Measurements from ENCODE around the gene DNAJB8.

The DNAJB8 gene

GRCh38 chr3:128446821-128447220 lies 19.9 kb downstream of the DNAJB8 start:
- DNase-seq (ENCODE audit: low spot score), result no peak

- no peak for DNase-seq (ENCODE audit: low spot score)
These were observed 21.3 kb downstream of the DNAJB8 start for GRCh38 chr3:128445357-128445756.

- no peak for DNase-seq (ENCODE audit: low spot score)
These were observed 22.9 kb downstream of the DNAJB8 start for GRCh38 chr3:128443771-128444170.

- no peak for DNase-seq (ENCODE audit: low spot score)
These were observed 23.7 kb downstream of the DNAJB8 start for GRCh38 chr3:128442949-128443348.

GRCh38 chr3:128442070-128442469 lies 24.6 kb downstream of the DNAJB8 start:
- DNase-seq (ENCODE audit: low spot score), result no peak

GRCh38 chr3:128439226-128439625 lies 27.5 kb downstream of the DNAJB8 start:
- DNase-seq (ENCODE audit: low spot score), result no peak

- no peak for DNase-seq (ENCODE audit: low spot score)
These were observed 28.1 kb downstream of the DNAJB8 start for GRCh38 chr3:128438488-128439072.

- DNase-seq (ENCODE audit: low spot score), result no peak
These were observed 30.5 kb downstream of the DNAJB8 start for GRCh38 chr3:128436214-128436613.

- no peak for DNase-seq (ENCODE audit: low spot score)
These were observed 31.1 kb downstream of the DNAJB8 start for GRCh38 chr3:128435561-128435960.

- no peak for DNase-seq (ENCODE audit: low spot score)
These were observed 31.6 kb downstream of the DNAJB8 start for GRCh38 chr3:128435058-128435457.

GRCh38 chr3:128434524-128434923 lies 32.2 kb downstream of the DNAJB8 start:
- no peak for DNase-seq (ENCODE audit: low spot score)

GRCh38 chr3:128433837-128434165 lies 32.9 kb downstream of the DNAJB8 start:
- no peak for DNase-seq (ENCODE audit: low spot score)

- peak; percentile 75 for DNase-seq (ENCODE audit: low spot score)
These were observed 33.5 kb downstream of the DNAJB8 start for GRCh38 chr3:128432971-128433836.

- DNase-seq (ENCODE audit: low spot score), result no peak
These were observed 34.3 kb downstream of the DNAJB8 start for GRCh38 chr3:128432301-128432970.

- DNase-seq (ENCODE audit: low spot score), result no peak
These were observed 34.8 kb downstream of the DNAJB8 start for GRCh38 chr3:128431803-128432300.

- no peak for DNase-seq (ENCODE audit: low spot score)
These were observed 36.0 kb downstream of the DNAJB8 start for GRCh38 chr3:128430731-128431130.

- DNase-seq (ENCODE audit: low spot score), result no peak
These were observed 36.4 kb downstream of the DNAJB8 start for GRCh38 chr3:128430301-128430700.

- no peak for DNase-seq (ENCODE audit: low spot score)
These were observed 36.9 kb downstream of the DNAJB8 start for GRCh38 chr3:128429751-128430150.

GRCh38 chr3:128429275-128429674 lies 37.4 kb downstream of the DNAJB8 start:
- DNase-seq (ENCODE audit: low spot score), result no peak

GRCh38 chr3:128427872-128428822 lies 38.5 kb downstream of the DNAJB8 start:
- no peak for DNase-seq (ENCODE audit: low spot score)

- no peak for DNase-seq (ENCODE audit: low spot score)
These were observed 39.4 kb downstream of the DNAJB8 start for GRCh38 chr3:128427175-128427857.
